Panc1 (cell line): ENCODE measurements around the gene TRPM7. TPM values are rescaled to one million over a fixed set of nuclear protein-coding genes. Genes with fewer than 3 reads are reported as not detected.

Source experiments
- ATAC-seq: fragments of 200-7000 bp; cut with Tn5 transposase; 2 replicates; pipeline ENCODE4 v1.9.1; 2020; ENCODE audit warnings: mild to moderate bottlenecking, moderate library complexity
- BruUV-seq: library from RNA; stranded (reverse); fragments of 400-500 nt; replicated peaks from 2 replicates; lab custom pipeline; 2021; lab: Mats Ljungman, UMichigan
- CTCF ChIA-PET: fragments of 300-600 bp; sonication (Branson Sonifier 250); formaldehyde crosslinking; loops from one replicate; lab custom pipeline; 2022; ENCODE audit warnings: antibody characterized with exemption; lab: Charles Lee
- POLR2A ChIA-PET: fragments of 300-600 bp; sonication (Branson Sonifier 250); formaldehyde crosslinking; loops from one replicate; lab custom pipeline; 2022; ENCODE audit warnings: antibody characterized with exemption; lab: Charles Lee
- DNase-seq: peaks from one replicate; pipeline ENCODE4 v3.0.0-alpha.2; 2010; ENCODE audit warnings: low read depth, low spot score
- H3K27ac ChIP-seq: 2 replicates; pipeline ENCODE4 v1.5.1; 2011; ENCODE audit warnings: mild to moderate bottlenecking, low read length, inconsistent platforms
- H3K27me3 ChIP-seq: fragments of 200-500 bp; sonication (Bioruptor generic); 2 replicates; pipeline ENCODE4 v1.6.0; 2014; ENCODE audit warnings: low read length, inconsistent platforms; ENCODE audit not compliant: control insufficient read depth, insufficient read depth
- H3K36me3 ChIP-seq: fragments of 200-500 bp; sonication (Bioruptor generic); 2 replicates; pipeline ENCODE4 v1.5.1; 2014; ENCODE audit warnings: inconsistent platforms, mild to moderate bottlenecking, low read length, moderate library complexity; ENCODE audit not compliant: control insufficient read depth, insufficient read depth
- H3K4me1 ChIP-seq: 2 replicates; pipeline ENCODE4 v1.5.1; 2011; ENCODE audit warnings: inconsistent platforms, mild to moderate bottlenecking, low read length, moderate library complexity; ENCODE audit not compliant: control insufficient read depth, insufficient read depth
- H3K4me3 ChIP-seq, 2 experiments: 2 replicates each; pipeline ENCODE4 v1.5.1; 2011 to 2012; ENCODE audit warnings: low read depth in 2 of 2, low read length in 2 of 2, mild to moderate bottlenecking in 2 of 2, inconsistent platforms in 1 of 2, moderate library complexity in 1 of 2
- H3K9me3 ChIP-seq: fragments of 200-500 bp; sonication (Bioruptor generic); 2 replicates; pipeline ENCODE4 v1.5.1; 2014; ENCODE audit warnings: low read depth, mild to moderate bottlenecking, inconsistent platforms, low read length, moderate library complexity; ENCODE audit not compliant: control insufficient read depth, insufficient read depth
- POLR2AphosphoS5 ChIP-seq: IDR thresholded peaks from 2 replicates; pipeline ENCODE4 v1.6.1; 2012; ENCODE audit warnings: mild to moderate bottlenecking, low read depth, low read length, moderate library complexity
- SIN3A ChIP-seq: IDR thresholded peaks from 2 replicates; pipeline ENCODE4 v1.6.1; 2012; ENCODE audit warnings: low read depth, mild to moderate bottlenecking, low read length, moderate library complexity, borderline replicate concordance; ENCODE audit not compliant: insufficient read depth
- TCF7L2 ChIP-seq: IDR thresholded peaks from 2 replicates; pipeline ENCODE4 v1.6.1; 2011; ENCODE audit warnings: mild to moderate bottlenecking, low read depth, low read length, inconsistent platforms
- in situ Hi-C: cut with HindIII; loops from 2 replicates; pipeline ENCODE4 v1.10.0; 2016; ENCODE audit warnings: low sequenced_read_pairs, low pct_unique_long_range_greater_than_20kb
- intact Hi-C: fragments of 100-400 bp; cut with micrococcal nuclease; formaldehyde crosslinking; loops from one replicate; pipeline ENCODE4 v1.10.0; 2022; ENCODE audit not compliant: unreplicated experiment
- total RNA-seq: library from RNA; stranded (reverse); gene quantifications from one replicate; pipeline ENCODE4 v1.2.1, GENCODE V29; 2021; ENCODE audit not compliant: unreplicated experiment
- TF ChIP-seq, protein P1 (sequence below): fragments of 450-650 bp; IDR thresholded peaks from 2 replicates; pipeline ENCODE4 v1.5.1; 2017; ENCODE audit warnings: mild to moderate bottlenecking
- TF ChIP-seq, protein P2 (sequence below), 2 experiments: IDR thresholded peaks; 2 replicates each; pipeline ENCODE4 v1.6.1; 2011 to 2012; ENCODE audit warnings: low read depth in 2 of 2, control low read depth in 1 of 2, low read length in 1 of 2, mild to moderate bottlenecking in 1 of 2, moderate library complexity in 1 of 2; ENCODE audit not compliant: insufficient read depth in 1 of 2

The TRPM7 gene
- total RNA-seq, 1 experiment from 2014 or later, result 44.9 TPM

- Histone ChIP-seq H3K27ac (no peak overlapping the region), H3K27me3 (no peaks in the 10 kb centered on the region), H3K4me1 (no peaks in the 10 kb centered on the region), H3K9me3 (no peaks in the 10 kb centered on the region), H3K36me3 (peaks cover 8% of the 10 kb centered on the region; the same call in 1 of the 2 replicates), H3K4me3 (no peak overlapping the region)
- no TSS peak for BruUV-seq
- no peak for ATAC-seq
- POLR2A ChIA-PET, result no interaction called here
- in situ Hi-C loops, result no loop called here
- CTCF ChIA-PET, result interaction anchor here (0.6 kb wide), 1 partner anchor 114 kb away, joined by 7 read pairs; no protein-coding TSS in a partner anchor
- intact Hi-C loops, result no loop called here
- no peak for DNase-seq
- TF ChIP-seq SIN3A (no peak), TCF7L2 (no peak), POLR2AphosphoS5 (no peak)
- TF ChIP-seq, protein P1, sequence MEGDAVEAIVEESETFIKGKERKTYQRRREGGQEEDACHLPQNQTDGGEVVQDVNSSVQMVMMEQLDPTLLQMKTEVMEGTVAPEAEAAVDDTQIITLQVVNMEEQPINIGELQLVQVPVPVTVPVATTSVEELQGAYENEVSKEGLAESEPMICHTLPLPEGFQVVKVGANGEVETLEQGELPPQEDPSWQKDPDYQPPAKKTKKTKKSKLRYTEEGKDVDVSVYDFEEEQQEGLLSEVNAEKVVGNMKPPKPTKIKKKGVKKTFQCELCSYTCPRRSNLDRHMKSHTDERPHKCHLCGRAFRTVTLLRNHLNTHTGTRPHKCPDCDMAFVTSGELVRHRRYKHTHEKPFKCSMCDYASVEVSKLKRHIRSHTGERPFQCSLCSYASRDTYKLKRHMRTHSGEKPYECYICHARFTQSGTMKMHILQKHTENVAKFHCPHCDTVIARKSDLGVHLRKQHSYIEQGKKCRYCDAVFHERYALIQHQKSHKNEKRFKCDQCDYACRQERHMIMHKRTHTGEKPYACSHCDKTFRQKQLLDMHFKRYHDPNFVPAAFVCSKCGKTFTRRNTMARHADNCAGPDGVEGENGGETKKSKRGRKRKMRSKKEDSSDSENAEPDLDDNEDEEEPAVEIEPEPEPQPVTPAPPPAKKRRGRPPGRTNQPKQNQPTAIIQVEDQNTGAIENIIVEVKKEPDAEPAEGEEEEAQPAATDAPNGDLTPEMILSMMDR, result no peak
- TF ChIP-seq, protein P2, sequence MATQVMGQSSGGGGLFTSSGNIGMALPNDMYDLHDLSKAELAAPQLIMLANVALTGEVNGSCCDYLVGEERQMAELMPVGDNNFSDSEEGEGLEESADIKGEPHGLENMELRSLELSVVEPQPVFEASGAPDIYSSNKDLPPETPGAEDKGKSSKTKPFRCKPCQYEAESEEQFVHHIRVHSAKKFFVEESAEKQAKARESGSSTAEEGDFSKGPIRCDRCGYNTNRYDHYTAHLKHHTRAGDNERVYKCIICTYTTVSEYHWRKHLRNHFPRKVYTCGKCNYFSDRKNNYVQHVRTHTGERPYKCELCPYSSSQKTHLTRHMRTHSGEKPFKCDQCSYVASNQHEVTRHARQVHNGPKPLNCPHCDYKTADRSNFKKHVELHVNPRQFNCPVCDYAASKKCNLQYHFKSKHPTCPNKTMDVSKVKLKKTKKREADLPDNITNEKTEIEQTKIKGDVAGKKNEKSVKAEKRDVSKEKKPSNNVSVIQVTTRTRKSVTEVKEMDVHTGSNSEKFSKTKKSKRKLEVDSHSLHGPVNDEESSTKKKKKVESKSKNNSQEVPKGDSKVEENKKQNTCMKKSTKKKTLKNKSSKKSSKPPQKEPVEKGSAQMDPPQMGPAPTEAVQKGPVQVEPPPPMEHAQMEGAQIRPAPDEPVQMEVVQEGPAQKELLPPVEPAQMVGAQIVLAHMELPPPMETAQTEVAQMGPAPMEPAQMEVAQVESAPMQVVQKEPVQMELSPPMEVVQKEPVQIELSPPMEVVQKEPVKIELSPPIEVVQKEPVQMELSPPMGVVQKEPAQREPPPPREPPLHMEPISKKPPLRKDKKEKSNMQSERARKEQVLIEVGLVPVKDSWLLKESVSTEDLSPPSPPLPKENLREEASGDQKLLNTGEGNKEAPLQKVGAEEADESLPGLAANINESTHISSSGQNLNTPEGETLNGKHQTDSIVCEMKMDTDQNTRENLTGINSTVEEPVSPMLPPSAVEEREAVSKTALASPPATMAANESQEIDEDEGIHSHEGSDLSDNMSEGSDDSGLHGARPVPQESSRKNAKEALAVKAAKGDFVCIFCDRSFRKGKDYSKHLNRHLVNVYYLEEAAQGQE (IDR thresholded peaks at IDR 0.05; ENCODE audit: insufficient read depth in 1 of 2, low read depth in 2 of 2, low read length in 1 of 2), result no peak
These were observed 20.7 kb downstream of the TRPM7 start for GRCh38 chr15:50665938-50666337.

DNA sequence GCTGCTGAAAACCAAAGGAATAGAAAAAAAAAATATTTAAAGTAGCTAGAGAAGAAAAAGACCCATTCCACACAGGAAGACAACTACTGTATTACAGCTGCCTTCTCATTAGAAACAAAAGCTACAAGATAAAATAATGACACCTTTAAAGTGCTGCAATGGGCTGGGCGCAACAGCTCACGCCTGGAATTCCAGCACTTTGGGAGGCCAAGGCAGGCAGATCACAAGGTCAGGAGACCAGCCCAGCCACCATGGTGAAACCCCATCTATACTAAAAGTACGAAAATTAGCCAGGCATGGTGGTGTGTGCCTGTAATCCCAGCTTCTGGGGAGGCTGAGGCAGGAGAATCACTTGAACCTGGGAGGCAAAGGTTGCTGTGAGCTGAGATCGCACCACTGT is 31.0 kb downstream of the TRPM7 start:
- DNase-seq (no peak), ATAC-seq (no peak)
- CTCF ChIA-PET, result no interaction called here
- in situ Hi-C loops (no loop called here), intact Hi-C loops (no loop called here)
- no peak overlapping the region for H3K27ac ChIP-seq
- no TSS peak for BruUV-seq
- POLR2A ChIA-PET, result no interaction called here
- TF ChIP-seq, protein P2 (IDR thresholded peaks at IDR 0.05; ENCODE audit: insufficient read depth in 1 of 2, low read depth in 2 of 2, low read length in 1 of 2), result no peak
- no peak for TF ChIP-seq SIN3A
- TF ChIP-seq TCF7L2, result no peak
- TF ChIP-seq, protein P1, result no peak
- no peak for TF ChIP-seq POLR2AphosphoS5
- peaks cover 3% of the 10 kb centered on the region; the same call in 1 of the 2 replicates for H3K36me3 ChIP-seq
- no peaks in the 10 kb centered on the region for H3K4me1 ChIP-seq
- H3K27me3 ChIP-seq, result no peaks in the 10 kb centered on the region
- H3K4me3 ChIP-seq, result no peak overlapping the region
- H3K9me3 ChIP-seq, result no peaks in the 10 kb centered on the region
